K562 (cell line): ENCODE measurements around the gene ATP2A1. TPM values are rescaled to one million over a fixed set of nuclear protein-coding genes. Genes with fewer than 3 reads are reported as not detected.

ENCODE experiments used
- ARID3A ChIP-seq: IDR thresholded peaks from 2 replicates; pipeline ENCODE4 v1.6.1; 2012; ENCODE audit warnings: low read depth, low read length, improper control_type of control experiment, borderline replicate concordance
- CEBPZ ChIP-seq: fragments of 150-350 bp; IDR thresholded peaks from 2 replicates; pipeline ENCODE4 v1.6.1; 2014; ENCODE audit warnings: low read depth, mild to moderate bottlenecking, low read length, borderline replicate concordance
- HDAC2 ChIP-seq: fragments of 450-650 bp; IDR thresholded peaks from 2 replicates; pipeline ENCODE4 v1.6.1; 2016; ENCODE audit warnings: mild to moderate bottlenecking
- HES1 ChIP-seq: fragments of 450-650 bp; IDR thresholded peaks from 2 replicates; pipeline ENCODE4 v1.6.1; 2016; ENCODE audit warnings: low read depth, mild to moderate bottlenecking, moderate library complexity
- KLF1 ChIP-seq: fragments of 450-650 bp; IDR thresholded peaks from 2 replicates; pipeline ENCODE4 v1.6.1; 2016; ENCODE audit warnings: missing genetic modification characterization, missing compliant biosample characterization
- MAFF ChIP-seq: IDR thresholded peaks from 2 replicates; pipeline ENCODE4 v1.6.1; 2012; ENCODE audit warnings: low read length, improper control_type of control experiment
- MTF1 ChIP-seq: fragments of 250-450 bp; sonication (Bioruptor Pico); IDR thresholded peaks from 2 replicates; pipeline ENCODE4 v1.9.0; 2021; ENCODE audit warnings: moderate library complexity, mild to moderate bottlenecking, inconsistent platforms, borderline replicate concordance
- NCOA1 ChIP-seq: fragments of 450-650 bp; IDR thresholded peaks from 2 replicates; pipeline ENCODE4 v1.6.1; 2016; ENCODE audit warnings: low read depth
- SMAD1 ChIP-seq: fragments of 150-350 bp; IDR thresholded peaks from 2 replicates; pipeline ENCODE4 v1.6.1; 2014; ENCODE audit warnings: low read length, low read depth; ENCODE audit not compliant: partially characterized antibody
- SNRNP70 ChIP-seq: fragments of 200-400 bp; formaldehyde crosslinking; optimal IDR thresholded peaks from 2 replicates; pipeline ENCODE3; 2017; ENCODE audit warnings: low read depth, low read length
- ZBTB9 ChIP-seq: fragments of 450-650 bp; formaldehyde crosslinking; IDR thresholded peaks from 2 replicates; pipeline ENCODE4 v1.4.0; 2020; ENCODE audit warnings: mild to moderate bottlenecking, moderate library complexity
- ZC3H8 ChIP-seq: fragments of 450-650 bp; IDR thresholded peaks from 2 replicates; pipeline ENCODE4 v1.6.1; 2017
- ZNF134 ChIP-seq: fragments of 250-450 bp; sonication (Bioruptor Pico); conservative IDR thresholded peaks from 2 replicates; pipeline ENCODE4 v1.4.0; 2020
- ZNF695 ChIP-seq: fragments of 450-650 bp; formaldehyde crosslinking; IDR thresholded peaks from 2 replicates; pipeline ENCODE4 v1.4.0; 2020; ENCODE audit warnings: mild to moderate bottlenecking, moderate library complexity
- ZNF766 ChIP-seq: fragments of 200-800 bp; sonication (Bioruptor generic); conservative IDR thresholded peaks from 2 replicates; pipeline ENCODE4 v1.6.1; 2016; ENCODE audit warnings: missing genetic modification characterization, missing compliant biosample characterization
- polyA plus RNA-seq, 8 experiments: library from polyadenylated mRNA; depleted of rRNA in 4 of 8; stranded (reverse) in 5 of 8; unstranded in 3 of 8; fragments of >200 nt; fragmentation: Nextera tagmentation in 2 of 8; fragmentation: Illumina TruSeq in 1 of 8; extraction: Ambion mirVana in 2 of 8; extraction: Trizol in 1 of 8; gene quantifications; 2 replicates each; pipeline versions ENCODE4 v1.2.1 to v1.2.3, GENCODE V29; 2011 to 2014; ENCODE audit warnings: inconsistent platforms in 1 of 8, missing spikeins in 1 of 8
- total RNA-seq, 7 experiments: library from RNA; depleted of rRNA in 6 of 7; stranded (reverse); fragments of >200 nt in 6 of 7; fragmentation: Illumina TruSeq in 2 of 7; extraction: Trizol in 2 of 7; gene quantifications; 2 replicates each; pipeline versions ENCODE4 v1.2.1 to v1.2.3, GENCODE V29; 2011 to 2021; ENCODE audit warnings: low replicate concordance in 1 of 7
- TF ChIP-seq, protein P1 (sequence below): fragments of 450-650 bp; formaldehyde crosslinking; IDR thresholded peaks from 2 replicates; pipeline ENCODE4 v1.4.0; 2020; ENCODE audit warnings: mild to moderate bottlenecking, mixed read lengths
- TF ChIP-seq, protein P2 (sequence below): sonication (generic); formaldehyde crosslinking; IDR thresholded peaks from 2 replicates; pipeline ENCODE4 v1.8.1; 2022; ENCODE audit warnings: missing genetic modification reagents

The ATP2A1 gene
- total and polyA plus RNA-seq, 9 of the 15 experiments (the other 6 are each of a cell fraction or from before 2014, with no cell fraction given): 0.25 to 2.6 (median 0.65) TPM

GRCh38 chr16:28924762-28925385, 46.6 kb downstream of the ATP2A1 start, which contains the start of gene RABEP2 (continued):
- TF ChIP-seq, protein P1, sequence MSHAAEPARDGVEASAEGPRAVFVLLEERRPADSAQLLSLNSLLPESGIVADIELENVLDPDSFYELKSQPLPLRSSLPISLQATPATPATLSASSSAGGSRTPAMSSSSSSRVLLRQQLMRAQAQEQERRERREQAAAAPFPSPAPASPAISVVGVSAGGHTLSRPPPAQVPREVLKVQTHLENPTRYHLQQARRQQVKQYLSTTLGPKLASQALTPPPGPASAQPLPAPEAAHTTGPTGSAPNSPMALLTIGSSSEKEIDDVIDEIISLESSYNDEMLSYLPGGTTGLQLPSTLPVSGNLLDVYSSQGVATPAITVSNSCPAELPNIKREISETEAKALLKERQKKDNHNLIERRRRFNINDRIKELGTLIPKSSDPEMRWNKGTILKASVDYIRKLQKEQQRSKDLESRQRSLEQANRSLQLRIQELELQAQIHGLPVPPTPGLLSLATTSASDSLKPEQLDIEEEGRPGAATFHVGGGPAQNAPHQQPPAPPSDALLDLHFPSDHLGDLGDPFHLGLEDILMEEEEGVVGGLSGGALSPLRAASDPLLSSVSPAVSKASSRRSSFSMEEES (CRISPR knock-in tag): no peak
- TF ChIP-seq ZNF766 (no peak), NCOA1 (no peak), ZBTB9 (CRISPR knock-in tag) (no peak), ARID3A (no peak), MTF1 (no peak), SNRNP70 (no peak), KLF1 (tag) (no peak), HDAC2 (no peak), ZNF695 (CRISPR knock-in tag) (no peak), MAFF (no peak), HES1 (no peak), ZNF134 (CRISPR knock-in tag) (no peak), ZC3H8 (no peak), SMAD1 (no peak), CEBPZ (no peak)
- TF ChIP-seq, protein P2, sequence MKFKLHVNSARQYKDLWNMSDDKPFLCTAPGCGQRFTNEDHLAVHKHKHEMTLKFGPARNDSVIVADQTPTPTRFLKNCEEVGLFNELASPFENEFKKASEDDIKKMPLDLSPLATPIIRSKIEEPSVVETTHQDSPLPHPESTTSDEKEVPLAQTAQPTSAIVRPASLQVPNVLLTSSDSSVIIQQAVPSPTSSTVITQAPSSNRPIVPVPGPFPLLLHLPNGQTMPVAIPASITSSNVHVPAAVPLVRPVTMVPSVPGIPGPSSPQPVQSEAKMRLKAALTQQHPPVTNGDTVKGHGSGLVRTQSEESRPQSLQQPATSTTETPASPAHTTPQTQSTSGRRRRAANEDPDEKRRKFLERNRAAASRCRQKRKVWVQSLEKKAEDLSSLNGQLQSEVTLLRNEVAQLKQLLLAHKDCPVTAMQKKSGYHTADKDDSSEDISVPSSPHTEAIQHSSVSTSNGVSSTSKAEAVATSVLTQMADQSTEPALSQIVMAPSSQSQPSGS (CRISPR knock-in tag): no peak
